Large intestine (tissue), 12 donors: ENCODE measurements around the gene SRSF6. TPM values are rescaled to one million over a fixed set of nuclear protein-coding genes. Genes with fewer than 3 reads are reported as not detected.
"Not testable (repeated sequence)": the region's sequence is repeated elsewhere in the genome, so short reads cannot be mapped to it uniquely, and the experiment has no call there.

ENCODE experiments used
- DNase-seq, 2 donors: peaks; one replicate each; pipeline versions ENCODE4 v3.0.0 to v3.0.0-alpha.2; 2013
- H3K27ac ChIP-seq: one replicate; pipeline ENCODE4 v1.5.1; 2013; ENCODE audit warnings: low read length
- H3K27me3 ChIP-seq: 2 replicates; pipeline ENCODE4 v1.6.1; 2013; ENCODE audit warnings: low read length; ENCODE audit not compliant: control insufficient read depth, insufficient read depth
- H3K36me3 ChIP-seq: 2 replicates; pipeline ENCODE4 v1.6.1; 2013; ENCODE audit warnings: low read length; ENCODE audit not compliant: control insufficient read depth, insufficient read depth
- H3K4me1 ChIP-seq: one replicate; pipeline ENCODE4 v1.6.1; 2013; ENCODE audit warnings: low read length; ENCODE audit not compliant: control insufficient read depth, insufficient read depth
- H3K4me3 ChIP-seq: one replicate; pipeline ENCODE4 v1.5.1; 2013; ENCODE audit warnings: low read length
- H3K9me3 ChIP-seq: one replicate; pipeline ENCODE4 v1.6.1; 2013; ENCODE audit warnings: mild to moderate bottlenecking, low read depth, low read length, moderate library complexity; ENCODE audit not compliant: control insufficient read depth
- WGBS: methylation state at CpG from one replicate; pipeline ENCODE4 v1.1.5; 2013; ENCODE audit warnings: low lambda C conversion rate; ENCODE audit not compliant: insufficient coverage; 5-methylcytosine and 5-hydroxymethylcytosine counted together
- long read RNA-seq, 11 donors: transcript quantifications; one replicate each; lab custom pipeline, GENCODE V29; 2026
- polyA plus RNA-seq: library from polyadenylated mRNA; unstranded; fragments of 120-200 nt; gene quantifications from one replicate; pipeline ENCODE4 v1.2.1, GENCODE V29; 2013

The SRSF6 gene
- polyA plus RNA-seq = 222 TPM
- long read RNA-seq, donor 1, full-length matches to known transcripts = 4 of 10 reads
- long read RNA-seq, donor 1, partial matches to known transcripts = 6 of 10 reads
- long read RNA-seq, donor 1, other reads (novel, unspliced or antisense) = 0 of 10 reads
- long read RNA-seq, donor 2, full-length matches to known transcripts = 20 of 37 reads
- long read RNA-seq, donor 2, partial matches to known transcripts = 10 of 37 reads
- long read RNA-seq, donor 2, other reads (novel, unspliced or antisense) = 7 of 37 reads
- long read RNA-seq, donor 3, full-length matches to known transcripts = 26 of 31 reads
- long read RNA-seq, donor 3, partial matches to known transcripts = 0 of 31 reads
- long read RNA-seq, donor 3, other reads (novel, unspliced or antisense) = 5 of 31 reads
- long read RNA-seq, donor 4, full-length matches to known transcripts = 5 of 5 reads
- long read RNA-seq, donor 4, partial matches to known transcripts = 0 of 5 reads
- long read RNA-seq, donor 4, other reads (novel, unspliced or antisense) = 0 of 5 reads
- long read RNA-seq, donor 5, full-length matches to known transcripts = 13 of 13 reads
- long read RNA-seq, donor 5, partial matches to known transcripts = 0 of 13 reads
- long read RNA-seq, donor 5, other reads (novel, unspliced or antisense) = 0 of 13 reads
- long read RNA-seq, donor 6, full-length matches to known transcripts = 15 of 22 reads
- long read RNA-seq, donor 6, partial matches to known transcripts = 7 of 22 reads
- long read RNA-seq, donor 6, other reads (novel, unspliced or antisense) = 0 of 22 reads
- long read RNA-seq, donor 7, full-length matches to known transcripts = 4 of 4 reads
- long read RNA-seq, donor 7, partial matches to known transcripts = 0 of 4 reads
- long read RNA-seq, donor 7, other reads (novel, unspliced or antisense) = 0 of 4 reads
- long read RNA-seq, donor 8, full-length matches to known transcripts = 9 of 32 reads
- long read RNA-seq, donor 8, partial matches to known transcripts = 23 of 32 reads
- long read RNA-seq, donor 8, other reads (novel, unspliced or antisense) = 0 of 32 reads
- long read RNA-seq, donor 9, full-length matches to known transcripts = 15 of 39 reads
- long read RNA-seq, donor 9, partial matches to known transcripts = 13 of 39 reads
- long read RNA-seq, donor 9, other reads (novel, unspliced or antisense) = 11 of 39 reads
- long read RNA-seq, donor 10, full-length matches to known transcripts = 14 of 22 reads
- long read RNA-seq, donor 10, partial matches to known transcripts = 8 of 22 reads
- long read RNA-seq, donor 10, other reads (novel, unspliced or antisense) = 0 of 22 reads
- long read RNA-seq, donor 11, full-length matches to known transcripts = 11 of 16 reads
- long read RNA-seq, donor 11, partial matches to known transcripts = 5 of 16 reads
- long read RNA-seq, donor 11, other reads (novel, unspliced or antisense) = 0 of 16 reads

DNA sequence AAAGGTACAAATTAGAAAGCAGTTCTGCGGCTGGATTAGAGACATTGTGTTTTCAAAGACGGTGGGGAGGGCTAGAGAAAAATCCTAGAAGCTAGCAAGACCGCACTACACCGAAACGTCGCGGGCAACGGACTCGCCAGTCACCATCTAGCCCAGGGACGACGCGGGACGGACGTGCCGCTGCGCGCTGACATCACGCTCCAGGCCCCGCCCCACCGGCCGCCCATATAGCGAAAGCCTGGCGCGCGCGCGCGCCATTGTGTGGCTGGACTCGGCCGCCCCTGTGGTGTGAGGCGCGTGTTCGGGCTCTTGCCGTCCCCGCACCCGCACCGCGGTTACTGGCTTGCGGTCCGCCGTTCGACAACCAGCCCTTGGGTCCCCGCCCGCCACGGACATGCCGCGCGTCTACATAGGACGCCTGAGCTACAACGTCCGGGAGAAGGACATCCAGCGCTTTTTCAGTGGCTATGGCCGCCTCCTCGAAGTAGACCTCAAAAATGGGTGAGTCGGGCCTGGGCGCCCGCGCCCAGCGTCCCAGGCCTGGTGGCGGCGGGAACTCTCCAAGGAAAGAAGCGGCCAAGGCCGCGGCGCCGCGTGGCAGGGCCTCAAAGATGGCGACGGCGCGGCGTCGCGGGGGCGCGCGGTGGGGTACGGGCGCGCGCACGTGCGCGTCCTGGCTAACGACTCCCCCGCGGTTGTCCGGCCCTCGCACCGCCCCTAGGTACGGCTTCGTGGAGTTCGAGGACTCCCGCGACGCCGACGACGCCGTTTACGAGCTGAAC is at the start of gene SRSF6:
SRSF6 (plus strand) TSS at position 257 of the 782 bp plus-strand sequence; CDS start at position 395, 138 bp downstream.
- WGBS = no CpG with 5 or more reads among the region's 101 CpGs
- H3K4me3 ChIP-seq = peak within 1 kb of the TSS; percentile 96
- H3K9me3 ChIP-seq = no peaks in the 10 kb centered on the region
- H3K27me3 ChIP-seq = no peaks in the 10 kb centered on the region
- peak within 1 kb of the TSS; percentile 99 for H3K27ac ChIP-seq
- DNase-seq = peak; percentile 93 to 97
- H3K4me1 ChIP-seq = peaks cover 6% of the 10 kb centered on the region
- H3K36me3 ChIP-seq = peaks cover 33% of the 10 kb centered on the region

DNA sequence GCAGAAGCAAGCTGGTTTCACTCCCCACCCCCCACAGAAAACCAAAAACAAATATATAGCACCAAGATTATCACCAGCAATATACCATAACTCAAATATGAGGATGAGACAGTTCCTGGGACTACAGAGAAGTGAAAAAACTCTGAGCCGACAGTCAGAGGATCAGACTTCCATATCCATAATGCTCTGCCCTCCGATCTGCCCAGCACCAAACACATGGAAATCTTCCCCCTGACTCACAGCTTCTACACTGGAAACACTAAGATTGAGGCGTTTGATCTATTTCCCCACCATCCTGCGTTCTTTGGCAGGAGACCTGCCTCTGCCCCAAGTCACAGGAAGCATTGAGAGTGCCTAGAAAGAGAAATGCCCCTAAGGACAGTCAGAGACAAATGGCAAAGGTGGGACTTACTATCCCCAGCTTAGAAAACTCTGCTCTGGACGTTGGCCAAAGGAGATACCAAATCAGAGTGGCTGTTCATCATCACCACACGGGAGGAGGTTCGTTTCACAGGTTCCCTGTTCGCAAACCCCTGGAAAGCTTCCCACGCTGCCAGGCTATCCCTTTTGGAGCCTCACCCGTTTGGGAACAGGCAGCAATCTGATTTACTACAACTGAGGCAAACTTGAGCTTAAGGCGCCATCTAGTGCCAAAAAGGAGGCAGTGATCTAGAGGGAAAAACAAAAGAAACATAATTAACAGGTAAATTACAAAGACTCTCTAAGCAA is 48.7 kb upstream of the SRSF6 start:
- DNase-seq = no peak
- no peak overlapping the region for H3K4me3 ChIP-seq
- no peaks in the 10 kb centered on the region for H3K27me3 ChIP-seq
- no peak overlapping the region for H3K27ac ChIP-seq
- no peaks in the 10 kb centered on the region for H3K9me3 ChIP-seq
- no peaks in the 10 kb centered on the region for H3K36me3 ChIP-seq
- no peaks in the 10 kb centered on the region for H3K4me1 ChIP-seq
- no CpG with 5 or more reads among the region's 11 CpGs for WGBS

DNA sequence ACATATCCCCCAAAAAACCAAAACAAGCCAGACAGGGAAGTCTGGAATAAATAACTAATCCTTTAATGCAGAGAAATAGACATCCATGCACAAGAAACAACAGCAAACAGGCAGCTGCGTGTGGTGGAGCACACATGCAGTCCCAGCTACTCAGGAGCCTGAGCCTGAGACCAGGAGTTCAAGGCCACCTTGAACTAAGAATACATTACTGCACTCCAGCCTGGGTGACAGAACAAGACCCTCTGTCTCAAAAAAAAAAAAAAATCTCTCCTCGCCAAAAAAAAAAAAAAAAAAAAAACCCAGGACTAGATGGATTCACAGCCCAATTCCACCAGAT is 48.2 kb upstream of the SRSF6 start:
- no peaks in the 10 kb centered on the region for H3K9me3 ChIP-seq
- no peak for DNase-seq
- no peaks in the 10 kb centered on the region for H3K4me1 ChIP-seq
- WGBS = 60% methylated on average over 1 of the region's 2 CpGs
- H3K36me3 ChIP-seq = no peaks in the 10 kb centered on the region
- no peak overlapping the region for H3K4me3 ChIP-seq
- H3K27ac ChIP-seq = no peak overlapping the region
- no peaks in the 10 kb centered on the region for H3K27me3 ChIP-seq

- DNase-seq = no peak
- Histone ChIP-seq H3K9me3 (peaks cover 14% of the 10 kb centered on the region), H3K27ac (no peak overlapping the region), H3K4me3 (no peak overlapping the region), H3K27me3 (no peaks in the 10 kb centered on the region), H3K4me1 (no peaks in the 10 kb centered on the region), H3K36me3 (no peaks in the 10 kb centered on the region)
- WGBS = no CpG with 5 or more reads among the region's 12 CpGs
These were observed 41.9 kb upstream of the SRSF6 start for GRCh38 chr20:43415661-43416430.

DNA sequence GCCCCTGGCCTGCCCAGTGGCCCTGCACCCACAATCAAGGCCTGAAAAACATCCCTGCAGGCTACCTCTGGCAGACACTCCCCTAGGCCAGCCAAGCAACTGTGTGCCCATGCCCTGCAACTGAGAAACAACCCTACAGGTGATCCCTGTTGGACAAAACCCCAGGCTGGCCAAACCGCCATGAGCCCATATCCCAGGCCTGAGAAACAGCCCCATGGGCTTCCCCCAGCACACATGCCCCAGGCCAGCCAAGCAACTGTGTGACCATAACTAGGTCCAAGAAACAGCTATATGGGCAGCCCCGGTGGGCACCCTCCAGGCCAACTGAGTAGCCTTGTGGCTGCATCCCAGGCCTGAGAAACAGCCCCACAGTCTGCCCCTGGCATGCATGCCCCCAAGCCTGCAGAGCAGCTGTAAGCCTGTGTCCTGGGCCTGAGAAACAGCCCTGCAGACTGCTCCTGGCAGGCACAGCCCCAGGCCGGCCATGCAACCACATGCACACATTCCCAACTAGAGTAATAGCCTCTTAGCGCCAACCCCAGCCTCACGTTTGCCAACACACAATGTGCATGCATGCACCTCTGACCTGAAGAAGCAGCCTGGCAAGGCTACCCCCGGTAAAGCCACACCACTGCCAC is 41.0 kb upstream of the SRSF6 start:
- no peaks in the 10 kb centered on the region for H3K27me3 ChIP-seq
- no peak for DNase-seq
- H3K4me3 ChIP-seq = no peak overlapping the region
- H3K27ac ChIP-seq = no peak overlapping the region
- no CpG with 5 or more reads among the region's 6 CpGs for WGBS
- peaks cover 14% of the 10 kb centered on the region for H3K9me3 ChIP-seq
- no peaks in the 10 kb centered on the region for H3K4me1 ChIP-seq
- no peaks in the 10 kb centered on the region for H3K36me3 ChIP-seq

- Histone ChIP-seq H3K9me3 (peaks cover 14% of the 10 kb centered on the region), H3K4me1 (no peaks in the 10 kb centered on the region)
- no peak for DNase-seq
These were observed 37.5 kb upstream of the SRSF6 start for GRCh38 chr20:43420192-43420591.

DNA sequence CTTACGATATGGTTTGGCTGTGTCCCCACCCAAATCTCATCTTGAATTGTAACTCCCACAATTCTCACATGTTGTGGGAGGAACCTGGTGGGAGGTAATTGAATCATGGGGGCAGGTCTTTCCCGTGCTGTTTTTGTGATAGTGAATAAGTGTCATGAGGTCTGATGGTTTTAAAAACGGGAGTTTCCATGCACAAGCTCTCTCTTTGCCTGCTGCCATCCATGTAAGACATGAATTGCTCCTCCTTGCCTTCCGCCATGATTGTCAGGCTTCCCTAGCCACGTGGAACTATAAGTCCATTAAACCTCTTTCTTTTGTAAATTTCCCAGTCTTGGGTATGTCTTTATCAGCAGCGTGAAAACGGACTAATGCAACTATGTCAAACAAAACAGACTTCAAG is 36.8 kb upstream of the SRSF6 start:
- H3K36me3 ChIP-seq, H3K4me3 ChIP-seq, H3K27me3 ChIP-seq, DNase-seq, H3K27ac ChIP-seq, H3K4me1 ChIP-seq: not testable (repeated sequence)
- WGBS = 96% methylated on average over 2 of the region's 7 CpGs
- H3K9me3 ChIP-seq = peaks cover 14% of the 10 kb centered on the region

More at GRCh38 chr20:43420192-43420591, 37.5 kb upstream of the SRSF6 start:
- H3K36me3 ChIP-seq = no peaks in the 10 kb centered on the region
- no peak overlapping the region for H3K4me3 ChIP-seq
- no peak overlapping the region for H3K27ac ChIP-seq
- no peaks in the 10 kb centered on the region for H3K27me3 ChIP-seq

GRCh38 chr20:43426172-43426571 is 31.5 kb upstream of the SRSF6 start:
- 86% methylated on average over 1 of the region's 5 CpGs for WGBS
- Histone ChIP-seq H3K4me1 (no peaks in the 10 kb centered on the region), H3K27ac (no peak overlapping the region), H3K36me3 (no peaks in the 10 kb centered on the region), H3K9me3 (no peaks in the 10 kb centered on the region), H3K4me3 (no peak overlapping the region), H3K27me3 (no peaks in the 10 kb centered on the region)
- no peak for DNase-seq
